ENCODE data around the gene COMMD1.

COMMD1 gene

GRCh38 chr2:62007555-62007954 lies 102.1 kb downstream of the COMMD1 start:
- Histone ChIP-seq H3K36me3 (ENCODE audit: insufficient read depth, low read length) (no peaks in the 10 kb centered on the region), H3K27me3 (ENCODE audit: insufficient read depth, low read length, poor library complexity) (no peaks in the 10 kb centered on the region), H3K4me2 (ENCODE audit: insufficient read depth, low read length) (no peak overlapping the region), H3K9me3 (ENCODE audit: insufficient read depth, low read length, severe bottlenecking) (no peaks in the 10 kb centered on the region), H3K4me3 (ENCODE audit: low read depth in 1 of 2, low read length in 2 of 2) (no peak overlapping the region), H4K20me1 (ENCODE audit: insufficient read depth, low read length) (no peaks in the 10 kb centered on the region), H3K4me1 (ENCODE audit: insufficient read depth, low read length) (no peaks in the 10 kb centered on the region), H2AFZ (ENCODE audit: low read depth, low read length) (no peak overlapping the region), H3K9ac (ENCODE audit: low read depth, low read length) (no peak overlapping the region), H3K27ac (ENCODE audit: low read length) (no peak overlapping the region), H3K79me2 (ENCODE audit: insufficient read depth, low read length) (no peaks in the 10 kb centered on the region)
- ATAC-seq (ENCODE audit: insufficient read depth, low read depth) (no peak), DNase-seq (no peak)
- no peak for TF ChIP-seq CTCF (IDR thresholded peaks at IDR 0.05; ENCODE audit: borderline replicate concordance, extremely low read depth, low read length, poor library complexity, severe bottlenecking)
- TF ChIP-seq EZH2 (IDR thresholded peaks at IDR 0.05; ENCODE audit: borderline replicate concordance, low read depth, low read length, severe bottlenecking): no peak

DNA sequence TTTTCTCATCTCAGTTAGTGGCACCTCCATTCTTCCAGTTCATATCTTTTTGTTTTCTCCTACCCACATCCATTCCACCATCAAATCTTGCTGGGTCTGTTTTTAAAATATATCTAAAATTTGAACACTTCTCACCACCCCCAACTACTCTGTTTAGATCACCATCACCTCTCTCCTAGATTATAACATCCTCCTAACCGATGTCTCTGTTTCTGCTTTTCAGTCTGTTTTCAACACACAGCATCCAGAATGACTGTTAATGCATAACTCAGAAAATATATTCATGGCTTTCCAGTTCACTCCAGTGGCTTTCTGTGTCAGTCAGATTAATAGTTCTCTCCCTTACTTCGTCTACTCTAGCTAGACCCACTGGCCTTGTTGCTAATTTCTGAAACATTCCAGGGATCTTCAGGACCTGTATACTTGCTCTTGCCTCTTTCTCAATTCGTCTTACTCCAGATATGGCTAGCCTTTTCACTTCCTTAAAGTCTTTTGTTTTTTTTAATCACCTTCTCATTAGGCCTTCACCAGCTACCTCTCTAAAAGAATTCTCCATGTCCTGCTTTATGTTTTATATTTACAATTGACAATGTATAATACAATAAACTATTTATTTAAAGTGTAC lies 105.3 kb downstream of the COMMD1 start:
- H3K27ac ChIP-seq (ENCODE audit: low read length): no peak overlapping the region
- no peaks in the 10 kb centered on the region for H3K27me3 ChIP-seq (ENCODE audit: insufficient read depth, low read length, poor library complexity)
- H3K9ac ChIP-seq (ENCODE audit: low read depth, low read length): no peak overlapping the region
- DNase-seq: no peak
- no peaks in the 10 kb centered on the region for H3K36me3 ChIP-seq (ENCODE audit: insufficient read depth, low read length)
- no peak overlapping the region for H3K4me3 ChIP-seq (ENCODE audit: low read depth in 1 of 2, low read length in 2 of 2)
- H3K4me1 ChIP-seq (ENCODE audit: insufficient read depth, low read length): no peaks in the 10 kb centered on the region
- TF ChIP-seq CTCF (IDR thresholded peaks at IDR 0.05; ENCODE audit: borderline replicate concordance, extremely low read depth, low read length, poor library complexity, severe bottlenecking) (no peak), EZH2 (IDR thresholded peaks at IDR 0.05; ENCODE audit: borderline replicate concordance, low read depth, low read length, severe bottlenecking) (no peak)
- H4K20me1 ChIP-seq (ENCODE audit: insufficient read depth, low read length): no peaks in the 10 kb centered on the region
- no peaks in the 10 kb centered on the region for H3K9me3 ChIP-seq (ENCODE audit: insufficient read depth, low read length, severe bottlenecking)
- H3K4me2 ChIP-seq (ENCODE audit: insufficient read depth, low read length): no peak overlapping the region
- H2AFZ ChIP-seq (ENCODE audit: low read depth, low read length): no peak overlapping the region
- H3K79me2 ChIP-seq (ENCODE audit: insufficient read depth, low read length): no peaks in the 10 kb centered on the region
- no peak for ATAC-seq (ENCODE audit: insufficient read depth, low read depth)

DNA sequence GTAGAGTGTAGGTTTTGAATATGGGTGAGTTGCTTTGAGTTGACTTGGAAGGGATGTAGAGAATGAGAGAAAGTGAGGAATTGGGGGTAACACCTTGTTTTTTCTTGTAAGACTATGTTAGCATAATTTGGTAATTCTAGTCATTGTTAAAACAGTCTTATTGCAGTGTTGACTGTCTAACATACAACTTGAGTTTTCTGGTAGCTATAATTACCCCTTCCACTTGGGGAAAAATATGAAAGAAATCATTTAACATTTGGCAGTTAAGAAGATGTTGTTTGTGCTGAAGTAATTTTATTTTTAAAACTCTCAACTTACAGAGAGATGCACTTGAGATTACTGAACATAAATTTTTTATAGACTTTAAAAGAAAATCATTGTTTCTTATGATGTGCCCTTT lies 108.2 kb downstream of the COMMD1 start:
- Histone ChIP-seq H3K36me3 (ENCODE audit: insufficient read depth, low read length) (no peaks in the 10 kb centered on the region), H4K20me1 (ENCODE audit: insufficient read depth, low read length) (no peaks in the 10 kb centered on the region), H3K4me3 (ENCODE audit: low read depth in 1 of 2, low read length in 2 of 2) (no peak overlapping the region), H3K4me2 (ENCODE audit: insufficient read depth, low read length) (no peak overlapping the region), H3K9ac (ENCODE audit: low read depth, low read length) (no peak overlapping the region), H3K27ac (ENCODE audit: low read length) (no peak overlapping the region), H3K27me3 (ENCODE audit: insufficient read depth, low read length, poor library complexity) (no peaks in the 10 kb centered on the region), H2AFZ (ENCODE audit: low read depth, low read length) (no peak overlapping the region), H3K9me3 (ENCODE audit: insufficient read depth, low read length, severe bottlenecking) (no peaks in the 10 kb centered on the region), H3K4me1 (ENCODE audit: insufficient read depth, low read length) (no peaks in the 10 kb centered on the region), H3K79me2 (ENCODE audit: insufficient read depth, low read length) (no peaks in the 10 kb centered on the region)
- no peak for ATAC-seq (ENCODE audit: insufficient read depth, low read depth)
- TF ChIP-seq CTCF (IDR thresholded peaks at IDR 0.05; ENCODE audit: borderline replicate concordance, extremely low read depth, low read length, poor library complexity, severe bottlenecking): no peak
- no peak for TF ChIP-seq EZH2 (IDR thresholded peaks at IDR 0.05; ENCODE audit: borderline replicate concordance, low read depth, low read length, severe bottlenecking)
- DNase-seq: no peak
